OCI-LY7 (cell line): ENCODE results near the gene CACNA1D. TPM values are rescaled to one million over a fixed set of nuclear protein-coding genes. Genes with fewer than 3 reads are reported as not detected.

Source experiments
- BruUV-seq: library from RNA; stranded (reverse); fragments of 400-500 nt; replicated peaks from 2 replicates; lab custom pipeline; 2021; lab: Mats Ljungman, UMichigan
- CTCF ChIA-PET: fragments of 300-600 bp; sonication (Branson Sonifier 250); formaldehyde crosslinking; loops from one replicate; lab custom pipeline; 2022; ENCODE audit warnings: antibody characterized with exemption; ENCODE audit not compliant: unreplicated experiment; lab: Charles Lee
- POLR2A ChIA-PET: fragments of 300-600 bp; sonication (Branson Sonifier 250); formaldehyde crosslinking; loops from one replicate; lab custom pipeline; 2022; ENCODE audit warnings: antibody characterized with exemption; lab: Charles Lee
- DNase-seq: peaks from one replicate; pipeline ENCODE4 v3.0.0-alpha.2; 2015; ENCODE audit warnings: low spot score
- H2AFZ ChIP-seq: fragments of 200-600 bp; sonication (generic), shearing (Covaris generic); 2 replicates; pipeline ENCODE4 v1.6.1; 2014; ENCODE audit warnings: mild to moderate bottlenecking, antibody characterized with exemption, low read length, moderate library complexity
- H3K27ac ChIP-seq: fragments of 200-600 bp; sonication (generic); 2 replicates; pipeline ENCODE4 v1.5.1; 2014; ENCODE audit warnings: mixed run types, low read depth, mild to moderate bottlenecking, moderate library complexity, low read length, inconsistent platforms; ENCODE audit not compliant: poor library complexity, severe bottlenecking
- H3K36me3 ChIP-seq: fragments of 200-600 bp; sonication (generic); 2 replicates; pipeline ENCODE4 v1.6.1; 2014; ENCODE audit warnings: mild to moderate bottlenecking, antibody characterized with exemption, low read length, moderate library complexity, mixed read lengths; ENCODE audit not compliant: insufficient read depth
- H3K4me1 ChIP-seq: fragments of 200-600 bp; sonication (generic); 2 replicates; pipeline ENCODE4 v1.5.1; 2014; ENCODE audit warnings: mild to moderate bottlenecking, low read length; ENCODE audit not compliant: insufficient read depth, poor library complexity, severe bottlenecking
- H3K4me2 ChIP-seq: fragments of 200-600 bp; sonication (generic); 2 replicates; pipeline ENCODE4 v1.6.1; 2014; ENCODE audit warnings: mild to moderate bottlenecking, low read length
- H3K4me3 ChIP-seq: fragments of 200-600 bp; sonication (generic); 2 replicates; pipeline ENCODE4 v1.5.1; 2014; ENCODE audit warnings: mild to moderate bottlenecking, low read depth, low read length; ENCODE audit not compliant: poor library complexity, severe bottlenecking
- H3K79me2 ChIP-seq: fragments of 200-600 bp; sonication (generic); 2 replicates; pipeline ENCODE4 v1.6.1; 2016; ENCODE audit warnings: low read depth, mild to moderate bottlenecking, low read length, moderate library complexity, mixed read lengths; ENCODE audit not compliant: insufficient read depth
- H3K9me2 ChIP-seq: fragments of 200-600 bp; sonication (generic); 2 replicates; pipeline ENCODE4 v1.6.1; 2016; ENCODE audit warnings: mild to moderate bottlenecking, low read length, mixed read lengths; ENCODE audit not compliant: insufficient read depth
- H3K9me3 ChIP-seq: fragments of 200-600 bp; sonication (generic); 2 replicates; pipeline ENCODE4 v1.6.1; 2014; ENCODE audit warnings: mild to moderate bottlenecking, mixed run types, low read length, mixed read lengths
- H4K20me1 ChIP-seq: fragments of 200-600 bp; sonication (generic); 2 replicates; pipeline ENCODE4 v1.6.1; 2014; ENCODE audit warnings: mild to moderate bottlenecking, antibody characterized with exemption, low read length, moderate library complexity, mixed read lengths; ENCODE audit not compliant: insufficient read depth
- CTCF ChIP-seq: fragments of 200-600 bp; sonication (generic); conservative IDR thresholded peaks from 2 replicates; pipeline ENCODE4 v1.5.1; 2014; ENCODE audit warnings: mild to moderate bottlenecking, antibody characterized with exemption, low read length, moderate library complexity, mixed read lengths
- EZH2phosphoT487 ChIP-seq: fragments of 200-600 bp; sonication (generic); IDR thresholded peaks from 2 replicates; pipeline ENCODE4 v1.6.1; 2018; ENCODE audit warnings: low read depth, borderline replicate concordance, mild to moderate bottlenecking, mixed run types, antibody characterized with exemption, low read length, moderate library complexity, mixed read lengths
- intact Hi-C: fragments of 100-400 bp; cut with micrococcal nuclease; formaldehyde crosslinking; loops from one replicate; pipeline ENCODE4 v1.10.0; 2022; ENCODE audit not compliant: unreplicated experiment
- total RNA-seq, 2 experiments: library from RNA; depleted of rRNA in 1 of 2; stranded (reverse); fragments of >200 nt in 1 of 2; shearing (Covaris generic) in 1 of 2; gene quantifications; 2 replicates each; pipeline ENCODE4 v1.2.3, GENCODE V29; 2014 to 2022

CACNA1D gene
- total RNA-seq, 2 experiments from 2014 or later = 0.42 TPM; not detected in 1

GRCh38 chr3:53764026-53764775, 269.8 kb downstream of the CACNA1D start:
- H3K4me2 ChIP-seq = no peak overlapping the region
- POLR2A ChIA-PET = interaction anchor here (0.6 kb wide), 1 partner anchor 132 kb away, joined by 3 read pairs; no protein-coding TSS in a partner anchor
- H3K9me2 ChIP-seq = no peaks in the 10 kb centered on the region
- H2AFZ ChIP-seq = no peak overlapping the region
- intact Hi-C loops = no loop called here
- no peak for DNase-seq
- no peak overlapping the region for H3K27ac ChIP-seq
- H3K9me3 ChIP-seq = no peaks in the 10 kb centered on the region
- CTCF ChIA-PET = no interaction called here
- H3K4me3 ChIP-seq = no peak overlapping the region
- TF ChIP-seq EZH2phosphoT487 = no peak
- TF ChIP-seq CTCF = no peak
- no peaks in the 10 kb centered on the region for H3K4me1 ChIP-seq
- no peaks in the 10 kb centered on the region for H4K20me1 ChIP-seq
- no peaks in the 10 kb centered on the region for H3K79me2 ChIP-seq
- no peaks in the 10 kb centered on the region for H3K36me3 ChIP-seq
- no TSS peak for BruUV-seq

- H3K9me3 ChIP-seq = no peaks in the 10 kb centered on the region
- ChIA-PET CTCF (no interaction called here), POLR2A (interaction anchor here (1.5 kb wide), 1 partner anchor 9 kb away, joined by 4 read pairs; no protein-coding TSS in a partner anchor)
- H3K9me2 ChIP-seq = no peaks in the 10 kb centered on the region
- H3K27ac ChIP-seq = no peak overlapping the region
- H3K79me2 ChIP-seq = no peaks in the 10 kb centered on the region
- no peak overlapping the region for H3K4me2 ChIP-seq
- BruUV-seq = no TSS peak
- TF ChIP-seq EZH2phosphoT487 = no peak
- no peak for TF ChIP-seq CTCF
- H2AFZ ChIP-seq = no peak overlapping the region
- H4K20me1 ChIP-seq = no peaks in the 10 kb centered on the region
- H3K4me3 ChIP-seq = no peak overlapping the region
- intact Hi-C loops = no loop called here
- H3K4me1 ChIP-seq = no peaks in the 10 kb centered on the region
- no peaks in the 10 kb centered on the region for H3K36me3 ChIP-seq
- no peak for DNase-seq
Measured at GRCh38 chr3:53765753-53766152, 271.3 kb downstream of the CACNA1D start.

- H3K27ac ChIP-seq = no peak overlapping the region
- H2AFZ ChIP-seq = no peak overlapping the region
- intact Hi-C loops = no loop called here
- no peaks in the 10 kb centered on the region for H3K9me2 ChIP-seq
- DNase-seq = no peak
- ChIA-PET CTCF (interaction anchor here (0.7 kb wide), 1 partner anchor 1884 kb away, joined by 3 read pairs; no protein-coding TSS in a partner anchor), POLR2A (interaction anchor here (0.6 to 1.5 kb wide), 3 partner anchors 10 to 406 kb away, joined by 3 to 4 read pairs (median 3); no protein-coding TSS in a partner anchor)
- no peaks in the 10 kb centered on the region for H3K4me1 ChIP-seq
- BruUV-seq = no TSS peak
- H3K36me3 ChIP-seq = no peaks in the 10 kb centered on the region
- no peaks in the 10 kb centered on the region for H3K79me2 ChIP-seq
- H4K20me1 ChIP-seq = no peaks in the 10 kb centered on the region
- H3K9me3 ChIP-seq = no peaks in the 10 kb centered on the region
- no peak for TF ChIP-seq EZH2phosphoT487
- no peak overlapping the region for H3K4me3 ChIP-seq
- no peak overlapping the region for H3K4me2 ChIP-seq
Measured at GRCh38 chr3:53766706-53767105, 272.3 kb downstream of the CACNA1D start.
